Ascending aorta (tissue), 2 donors: ENCODE data around the gene FRRS1L. TPM values are rescaled to one million over a fixed set of nuclear protein-coding genes. Genes with fewer than 3 reads are reported as not detected.

Source experiments
- DNase-seq, 2 donors: peaks; one replicate each; pipeline ENCODE4 v3.0.0-alpha.2; 2019; ENCODE audit warnings: low spot score in 2 of 2
- H3K27ac ChIP-seq, 2 donors: fragments of 200-600 bp; sonication (generic); one replicate each; pipeline ENCODE4 v1.5.1; 2016 to 2017; ENCODE audit warnings: mild to moderate bottlenecking in 1 of 2
- H3K27me3 ChIP-seq: fragments of 200-600 bp; sonication (generic); one replicate; pipeline ENCODE4 v1.5.1; 2017
- H3K36me3 ChIP-seq, 2 donors: fragments of 200-600 bp; sonication (generic); one replicate each; pipeline ENCODE4 v1.5.1; 2016
- H3K4me1 ChIP-seq, 2 donors: fragments of 200-600 bp; sonication (generic); one replicate each; pipeline ENCODE4 v1.5.1; 2016 to 2017; ENCODE audit warnings: mild to moderate bottlenecking in 1 of 2
- H3K4me3 ChIP-seq, 2 donors: fragments of 200-600 bp; sonication (generic); one replicate each; pipeline ENCODE4 v1.5.1; 2016 to 2017; ENCODE audit warnings: mild to moderate bottlenecking in 1 of 2
- H3K9me3 ChIP-seq, 2 donors: fragments of 200-600 bp; sonication (generic); one replicate each; pipeline ENCODE4 v1.5.1; 2016
- intact Hi-C: fragments of 100-400 bp; cut with DNase I; formaldehyde crosslinking; loops from one replicate; pipeline ENCODE4 v1.15.1; 2023
- total RNA-seq: library from RNA; depleted of rRNA; stranded (reverse); fragments of >200 nt; gene quantifications from one replicate; pipeline ENCODE4 v1.1.0, GENCODE V29; 2016
- TF ChIP-seq, protein P1 (sequence below), 3 experiments: fragments of 200-600 bp in 2 of 3; fragments of 450-650 bp in 1 of 3; sonication (generic) in 2 of 3; IDR thresholded peaks; one replicate each; pipeline ENCODE4 v1.5.1; 2016 to 2019; ENCODE audit warnings: antibody characterized with exemption in 3 of 3, mild to moderate bottlenecking in 1 of 3, moderate library complexity in 1 of 3

FRRS1L gene
- total RNA-seq, 1 donor from 2014 or later, result 0.11 TPM

DNA sequence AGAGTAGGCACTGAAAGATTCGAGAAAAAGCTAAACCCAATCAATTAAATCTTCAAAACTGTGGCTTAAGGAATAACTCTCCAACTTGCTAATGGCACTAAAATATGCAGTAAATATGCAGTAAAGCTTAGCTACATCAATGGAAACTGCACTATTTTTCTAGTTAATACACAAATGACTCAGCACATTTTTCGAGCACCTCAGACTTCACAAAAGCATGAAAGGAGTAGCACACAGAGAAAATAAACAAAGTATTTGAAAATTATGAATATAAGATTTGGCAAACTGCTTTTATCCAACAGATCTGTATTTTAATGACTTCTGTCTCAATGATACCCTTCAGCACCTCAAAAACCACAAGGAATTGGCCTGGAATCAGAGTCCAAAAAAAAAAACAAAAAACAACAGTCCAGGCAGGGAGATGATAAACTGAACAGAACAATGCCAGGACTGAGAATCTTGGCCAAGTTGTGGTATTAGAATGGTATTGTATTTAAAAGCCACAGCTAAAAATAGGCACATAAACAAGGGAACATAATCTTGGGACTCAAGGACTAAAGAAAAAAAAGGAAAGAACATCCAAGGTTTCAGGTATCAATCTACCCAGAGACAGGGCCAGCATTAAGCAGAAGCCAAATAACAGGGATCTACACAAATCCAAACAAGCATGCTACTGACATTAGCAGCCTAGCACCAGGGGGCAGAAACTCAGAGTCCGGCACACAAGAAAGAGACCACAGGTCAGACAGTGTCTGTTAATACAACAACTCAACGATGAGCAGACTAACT, 68.7 kb downstream of the FRRS1L start:
- no peak for DNase-seq
- TF ChIP-seq, protein P1, sequence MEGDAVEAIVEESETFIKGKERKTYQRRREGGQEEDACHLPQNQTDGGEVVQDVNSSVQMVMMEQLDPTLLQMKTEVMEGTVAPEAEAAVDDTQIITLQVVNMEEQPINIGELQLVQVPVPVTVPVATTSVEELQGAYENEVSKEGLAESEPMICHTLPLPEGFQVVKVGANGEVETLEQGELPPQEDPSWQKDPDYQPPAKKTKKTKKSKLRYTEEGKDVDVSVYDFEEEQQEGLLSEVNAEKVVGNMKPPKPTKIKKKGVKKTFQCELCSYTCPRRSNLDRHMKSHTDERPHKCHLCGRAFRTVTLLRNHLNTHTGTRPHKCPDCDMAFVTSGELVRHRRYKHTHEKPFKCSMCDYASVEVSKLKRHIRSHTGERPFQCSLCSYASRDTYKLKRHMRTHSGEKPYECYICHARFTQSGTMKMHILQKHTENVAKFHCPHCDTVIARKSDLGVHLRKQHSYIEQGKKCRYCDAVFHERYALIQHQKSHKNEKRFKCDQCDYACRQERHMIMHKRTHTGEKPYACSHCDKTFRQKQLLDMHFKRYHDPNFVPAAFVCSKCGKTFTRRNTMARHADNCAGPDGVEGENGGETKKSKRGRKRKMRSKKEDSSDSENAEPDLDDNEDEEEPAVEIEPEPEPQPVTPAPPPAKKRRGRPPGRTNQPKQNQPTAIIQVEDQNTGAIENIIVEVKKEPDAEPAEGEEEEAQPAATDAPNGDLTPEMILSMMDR (IDR thresholded peaks at IDR 0.05), result peak in 1 of 3 experiments; percentile 28
- H3K36me3 ChIP-seq, result peaks cover 0 to 4% of the 10 kb centered on the region in 2 donors
- H3K27me3 ChIP-seq, result no peaks in the 10 kb centered on the region
- H3K9me3 ChIP-seq, result no peaks in the 10 kb centered on the region
- H3K4me3 ChIP-seq, result peak overlapping the region; percentile 23 to 27
- H3K4me1 ChIP-seq, result peaks cover 4 to 38% of the 10 kb centered on the region in 2 donors
- intact Hi-C loops, result loop anchor here (2.0 kb wide), 1 partner anchor 16 kb away; no protein-coding TSS in a partner anchor
- H3K27ac ChIP-seq, result peak overlapping the region; percentile 54 to 60

DNA sequence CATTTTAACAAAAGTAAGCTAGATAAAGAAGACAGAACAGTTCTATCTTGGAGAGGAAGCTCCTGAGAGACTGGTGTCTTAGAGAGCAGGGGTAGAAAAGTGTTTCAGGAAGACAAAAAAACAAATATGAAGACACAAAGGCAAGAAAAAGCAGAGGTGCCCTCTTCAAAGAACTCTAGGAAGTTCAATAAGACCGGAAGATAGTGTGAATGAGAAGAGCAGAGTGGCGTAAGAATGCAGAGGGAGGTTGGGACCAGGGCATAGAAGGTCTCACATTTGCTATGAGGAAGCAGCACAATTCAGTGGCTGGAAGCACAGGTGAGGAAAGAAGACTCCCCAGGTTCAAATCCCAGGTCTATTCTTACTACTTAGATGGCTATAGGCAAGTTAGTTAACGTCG, 69.9 kb downstream of the FRRS1L start:
- peak overlapping the region in 1 of 2 donors; percentile 9 for H3K27ac ChIP-seq
- H3K27me3 ChIP-seq, result no peaks in the 10 kb centered on the region
- H3K36me3 ChIP-seq, result peaks cover 0 to 6% of the 10 kb centered on the region in 2 donors
- intact Hi-C loops, result no loop called here
- DNase-seq, result no peak
- no peaks in the 10 kb centered on the region for H3K9me3 ChIP-seq
- TF ChIP-seq, protein P1 (IDR thresholded peaks at IDR 0.05), result no peak
- H3K4me1 ChIP-seq, result peaks cover 4 to 38% of the 10 kb centered on the region in 2 donors
- H3K4me3 ChIP-seq, result no peak overlapping the region

DNA sequence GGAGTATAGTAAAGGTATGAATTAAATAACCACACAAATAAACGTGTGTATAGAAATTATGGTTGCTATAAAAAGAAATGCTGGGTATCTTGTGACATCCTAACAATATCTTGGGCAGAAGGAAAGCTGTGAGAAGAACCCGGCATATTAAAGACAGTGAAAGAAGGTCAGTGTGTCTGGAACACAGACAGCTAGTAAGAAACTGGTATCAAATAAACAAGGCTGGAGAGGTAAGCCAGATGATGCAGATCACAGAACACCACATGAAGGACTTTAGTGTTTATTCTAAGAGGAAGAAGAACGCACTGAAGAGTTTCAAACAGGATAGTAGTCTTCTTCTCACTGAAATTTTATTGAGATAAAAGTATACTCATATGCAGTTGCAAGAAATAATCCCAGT, 71.7 kb downstream of the FRRS1L start:
- H3K27ac ChIP-seq, result no peak overlapping the region
- no peaks in the 10 kb centered on the region for H3K9me3 ChIP-seq
- no peak overlapping the region for H3K4me3 ChIP-seq
- intact Hi-C loops, result no loop called here
- peaks cover 6 to 13% of the 10 kb centered on the region in 2 donors for H3K36me3 ChIP-seq
- TF ChIP-seq, protein P1 (IDR thresholded peaks at IDR 0.05), result no peak
- H3K4me1 ChIP-seq, result peaks cover 0 to 23% of the 10 kb centered on the region in 2 donors
- DNase-seq, result no peak
- H3K27me3 ChIP-seq, result no peaks in the 10 kb centered on the region

DNA sequence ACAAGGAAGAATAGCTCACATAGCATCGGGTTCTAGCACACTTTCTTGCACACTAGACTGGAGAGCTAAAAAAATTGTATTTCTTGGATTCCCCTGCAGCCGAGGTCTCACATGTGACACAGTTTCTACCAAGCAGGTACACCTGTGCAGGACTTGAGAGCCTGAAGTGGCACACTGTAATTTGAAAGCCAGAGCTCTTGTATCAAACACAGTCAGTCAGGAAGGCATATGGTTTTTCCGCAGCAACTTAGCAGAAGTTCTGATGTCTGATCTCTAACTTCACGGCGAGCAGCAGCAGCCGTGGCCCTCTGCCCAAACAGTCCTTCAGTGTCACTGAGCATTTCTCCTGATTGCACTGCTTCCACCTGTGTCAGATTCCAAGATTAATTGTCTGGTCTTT, 72.8 kb downstream of the FRRS1L start:
- Histone ChIP-seq H3K27me3 (no peaks in the 10 kb centered on the region), H3K4me1 (peaks cover 0 to 18% of the 10 kb centered on the region in 2 donors), H3K27ac (no peak overlapping the region), H3K4me3 (no peak overlapping the region), H3K9me3 (no peaks in the 10 kb centered on the region), H3K36me3 (peaks cover 11 to 23% of the 10 kb centered on the region in 2 donors)
- intact Hi-C loops, result no loop called here
- DNase-seq, result no peak
- TF ChIP-seq, protein P1 (IDR thresholded peaks at IDR 0.05), result no peak

DNA sequence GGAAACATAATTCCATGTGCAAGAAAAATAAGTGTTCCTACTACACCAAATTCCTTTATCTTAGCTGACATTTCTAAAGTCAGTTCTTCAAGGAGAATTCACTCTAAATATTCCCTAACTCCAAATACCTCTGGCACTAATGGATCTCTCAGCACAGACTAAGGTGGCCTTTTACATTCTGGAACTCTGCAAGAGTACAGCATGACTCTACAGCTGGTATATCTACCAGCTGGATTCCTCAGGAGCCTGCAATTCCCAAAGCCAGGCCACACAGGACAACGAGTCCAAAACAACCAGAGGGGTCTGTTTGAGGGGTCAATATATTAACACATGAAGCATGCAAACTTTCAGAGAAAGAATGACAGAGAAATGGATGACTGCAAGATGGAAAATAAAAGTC, 74.5 kb downstream of the FRRS1L start:
- H3K27ac ChIP-seq, result no peak overlapping the region
- peaks cover 15 to 34% of the 10 kb centered on the region in 2 donors for H3K36me3 ChIP-seq
- no peak overlapping the region for H3K4me3 ChIP-seq
- intact Hi-C loops, result no loop called here
- no peak for DNase-seq
- peaks cover 0 to 3% of the 10 kb centered on the region in 2 donors for H3K4me1 ChIP-seq
- H3K27me3 ChIP-seq, result no peaks in the 10 kb centered on the region
- TF ChIP-seq, protein P1 (IDR thresholded peaks at IDR 0.05), result no peak
- H3K9me3 ChIP-seq, result no peaks in the 10 kb centered on the region
